SK-N-SH (cell line): ENCODE results near the gene KLK15. TPM values are rescaled to one million over a fixed set of nuclear protein-coding genes. Genes with fewer than 3 reads are reported as not detected.

Experiments used
- CTCF ChIA-PET: fragments of 300-600, 350-600 bp; formaldehyde crosslinking; extraction: SDS; loops from one replicate; lab custom pipeline; 2021; lab: Yijun Ruan, JAX
- POLR2A ChIA-PET: fragments of 350-600 bp; sonication (Branson Sonifier 250); formaldehyde crosslinking; extraction: SDS; loops from one replicate; lab custom pipeline; 2020; ENCODE audit warnings: antibody characterized with exemption, inconsistent platforms; lab: Yijun Ruan, JAX
- DNase-seq: peaks from one replicate; pipeline ENCODE4 v3.0.0; 2012
- H2AFZ ChIP-seq: fragments of 200-600 bp; sonication (generic); 2 replicates; pipeline ENCODE4 v1.8.1; 2016; ENCODE audit warnings: antibody characterized with exemption, mild to moderate bottlenecking, low read depth
- H3F3A ChIP-seq: fragments of 200-600 bp; sonication (generic); replicated peaks from 2 replicates; pipeline ENCODE3; 2016; ENCODE audit warnings: antibody characterized with exemption, mild to moderate bottlenecking; ENCODE audit not compliant: insufficient read depth
- H3K27ac ChIP-seq, 2 experiments: fragments of 200-500 bp in 1 of 2; fragments of 200-600 bp in 1 of 2; sonication (Bioruptor generic) in 1 of 2; sonication (generic), shearing (Covaris generic) in 1 of 2; 2 replicates each; pipeline versions ENCODE4 v1.5.1 to v1.6.1; 2014 to 2016; ENCODE audit warnings: low read depth in 2 of 2, inconsistent platforms in 1 of 2, low read length in 1 of 2, mild to moderate bottlenecking in 1 of 2, mixed read lengths in 1 of 2
- H3K27me3 ChIP-seq: fragments of 200-600 bp; sonication (generic), shearing (Covaris generic); 2 replicates; pipeline ENCODE4 v1.6.1; 2016; ENCODE audit warnings: mixed run types; ENCODE audit not compliant: insufficient read depth
- H3K36me3 ChIP-seq, 2 experiments: fragments of 200-500 bp in 1 of 2; fragments of 200-600 bp in 1 of 2; sonication (Bioruptor generic) in 1 of 2; sonication (generic) in 1 of 2; replicated peaks in 1 of 2; 2 replicates each; pipeline versions ENCODE3 to v1.5.1; 2014 to 2016; ENCODE audit warnings: low read length in 1 of 2, mild to moderate bottlenecking in 1 of 2; ENCODE audit not compliant: insufficient read depth in 2 of 2, control insufficient read depth in 1 of 2
- H3K4me1 ChIP-seq, 2 experiments: fragments of 200-500 bp in 1 of 2; fragments of 200-600 bp in 1 of 2; sonication (Bioruptor generic) in 1 of 2; sonication (generic), shearing (Covaris generic) in 1 of 2; 2 replicates each; pipeline versions ENCODE4 v1.5.1 to v1.6.1; 2014 to 2016; ENCODE audit warnings: low read depth in 1 of 2, low read length in 1 of 2, mixed run types in 1 of 2; ENCODE audit not compliant: insufficient read depth in 2 of 2, control insufficient read depth in 1 of 2
- H3K4me2 ChIP-seq: fragments of 200-600 bp; sonication (generic), shearing (Covaris generic); 2 replicates; pipeline ENCODE4 v1.6.1; 2017; ENCODE audit warnings: mixed run types
- H3K4me3 ChIP-seq, 2 experiments: fragments of 200-500 bp in 1 of 2; fragments of 200-600 bp in 1 of 2; sonication (Bioruptor generic) in 1 of 2; sonication (generic), shearing (Covaris generic) in 1 of 2; 2 replicates each; pipeline versions ENCODE4 v1.5.1 to v1.8.1; 2014 to 2016; ENCODE audit warnings: low read depth in 2 of 2, inconsistent platforms in 1 of 2, low read length in 1 of 2, mild to moderate bottlenecking in 1 of 2, mixed read lengths in 1 of 2, moderate library complexity in 1 of 2
- H3K79me2 ChIP-seq: fragments of 200-600 bp; sonication (generic); 2 replicates; pipeline ENCODE4 v1.8.1; 2017; ENCODE audit warnings: mild to moderate bottlenecking; ENCODE audit not compliant: insufficient read depth
- H3K9ac ChIP-seq: fragments of 200-600 bp; sonication (generic); 2 replicates; pipeline ENCODE4 v1.6.1; 2017; ENCODE audit warnings: mixed run types
- H3K9me2 ChIP-seq: fragments of 200-600 bp; sonication (generic); 2 replicates; pipeline ENCODE4 v1.6.1; 2017; ENCODE audit warnings: mixed run types
- H3K9me3 ChIP-seq: fragments of 200-600 bp; sonication (generic); 2 replicates; pipeline ENCODE4 v1.6.1; 2017; ENCODE audit warnings: mixed run types, mild to moderate bottlenecking, moderate library complexity
- H4K20me1 ChIP-seq: fragments of 200-600 bp; sonication (generic); 2 replicates; pipeline ENCODE4 v1.6.1; 2017; ENCODE audit warnings: mild to moderate bottlenecking, mixed run types; ENCODE audit not compliant: insufficient read depth
- CHD2 ChIP-seq: fragments of 150-350 bp; IDR thresholded peaks from 2 replicates; pipeline ENCODE4 v1.6.1; 2018; ENCODE audit warnings: low read length; ENCODE audit not compliant: partially characterized antibody
- CTCF ChIP-seq: fragments of 200-600 bp; sonication (generic); IDR thresholded peaks from 2 replicates; pipeline ENCODE4 v1.6.1; 2017; ENCODE audit warnings: antibody characterized with exemption, mild to moderate bottlenecking, moderate library complexity
- ELF1 ChIP-seq: IDR thresholded peaks from 2 replicates; pipeline ENCODE4 v1.4.0; 2012
- EP300 ChIP-seq, 2 experiments: IDR thresholded peaks; 2 replicates each; pipeline versions ENCODE4 v1.4.0 to v1.6.1; 2012; ENCODE audit warnings: borderline replicate concordance in 1 of 2, low read depth in 1 of 2, low read length in 1 of 2
- EZH2phosphoT487 ChIP-seq: fragments of 200-600 bp; sonication (generic); IDR thresholded peaks from 2 replicates; pipeline ENCODE4 v1.6.1; 2017; ENCODE audit warnings: low read depth, mixed run types, mild to moderate bottlenecking, antibody characterized with exemption, moderate library complexity, borderline replicate concordance
- GATA2 ChIP-seq: sonication (generic); formaldehyde crosslinking; IDR thresholded peaks from 2 replicates; pipeline ENCODE4 v1.5.0; 2020; ENCODE audit warnings: mild to moderate bottlenecking, missing genetic modification reagents
- JUND ChIP-seq: IDR thresholded peaks from 2 replicates; pipeline ENCODE4 v1.4.0; 2012
- MEF2A ChIP-seq: IDR thresholded peaks from 2 replicates; pipeline ENCODE4 v1.4.0; 2012; ENCODE audit warnings: low read depth, borderline replicate concordance
- MXI1 ChIP-seq: IDR thresholded peaks from 2 replicates; pipeline ENCODE4 v1.6.1; 2012; ENCODE audit warnings: mild to moderate bottlenecking, low read depth, low read length, improper control_type of control experiment
- NFIC ChIP-seq: IDR thresholded peaks from 2 replicates; pipeline ENCODE4 v1.4.0; 2012; ENCODE audit warnings: borderline replicate concordance
- NRF1 ChIP-seq: IDR thresholded peaks from 2 replicates; pipeline ENCODE4 v1.6.1; 2012; ENCODE audit warnings: low read depth, mild to moderate bottlenecking, low read length
- PBX3 ChIP-seq: IDR thresholded peaks from 2 replicates; pipeline ENCODE4; 2012
- POLR2AphosphoS5 ChIP-seq: IDR thresholded peaks from 2 replicates; pipeline ENCODE4 v1.6.1; 2012; ENCODE audit warnings: low read depth, low read length
- RAD21 ChIP-seq: IDR thresholded peaks from 2 replicates; pipeline ENCODE4 v1.6.1; 2012; ENCODE audit warnings: mild to moderate bottlenecking, low read length
- RCOR1 ChIP-seq: fragments of 150-350 bp; IDR thresholded peaks from 2 replicates; pipeline ENCODE4 v1.6.1; 2017; ENCODE audit warnings: antibody characterized with exemption, low read length
- RFX5 ChIP-seq: IDR thresholded peaks from 2 replicates; pipeline ENCODE4 v1.6.1; 2012; ENCODE audit warnings: mild to moderate bottlenecking, improper control_type of control experiment, low read length
- RXRA ChIP-seq: IDR thresholded peaks from 2 replicates; pipeline ENCODE4 v1.4.0; 2012; ENCODE audit warnings: low read depth, mild to moderate bottlenecking, borderline replicate concordance
- SIN3A ChIP-seq: IDR thresholded peaks from 2 replicates; pipeline ENCODE4 v1.6.1; 2012; ENCODE audit warnings: low read depth, mild to moderate bottlenecking, low read length, moderate library complexity, borderline replicate concordance
- SMC3 ChIP-seq: IDR thresholded peaks from 2 replicates; pipeline ENCODE4 v1.6.1; 2012; ENCODE audit warnings: low read depth, low read length, improper control_type of control experiment
- TAF1 ChIP-seq: IDR thresholded peaks from 2 replicates; pipeline ENCODE4 v1.6.1; 2012; ENCODE audit warnings: low read depth, mild to moderate bottlenecking, low read length, moderate library complexity, borderline replicate concordance
- TCF12 ChIP-seq: IDR thresholded peaks from 2 replicates; pipeline ENCODE4 v1.4.0; 2012
- TEAD4 ChIP-seq: IDR thresholded peaks from 2 replicates; pipeline ENCODE4 v1.4.0; 2012; ENCODE audit warnings: mild to moderate bottlenecking, borderline replicate concordance; ENCODE audit not compliant: insufficient read depth
- WGBS: methylation state at CpG from one replicate; pipeline ENCODE4 v1.1.6; 2017; ENCODE audit warnings: low lambda C conversion rate; 5-methylcytosine and 5-hydroxymethylcytosine counted together
- polyA plus RNA-seq, 3 experiments: library from polyadenylated mRNA; depleted of rRNA; stranded (reverse); fragments of >200 nt; gene quantifications; 2 replicates each; pipeline ENCODE4 v1.2.3, GENCODE V29; 2012
- TF ChIP-seq, protein P1 (sequence below): IDR thresholded peaks from 2 replicates; pipeline ENCODE4 v1.4.0; 2012; ENCODE audit warnings: low read depth
- TF ChIP-seq, protein P2 (sequence below): IDR thresholded peaks from 2 replicates; pipeline ENCODE4 v1.4.0; 2012; ENCODE audit warnings: low read depth, borderline replicate concordance

Gene KLK15
- polyA plus RNA-seq, 1 of the 3 experiments (the other 2 are of a cell fraction) = not detected

DNA sequence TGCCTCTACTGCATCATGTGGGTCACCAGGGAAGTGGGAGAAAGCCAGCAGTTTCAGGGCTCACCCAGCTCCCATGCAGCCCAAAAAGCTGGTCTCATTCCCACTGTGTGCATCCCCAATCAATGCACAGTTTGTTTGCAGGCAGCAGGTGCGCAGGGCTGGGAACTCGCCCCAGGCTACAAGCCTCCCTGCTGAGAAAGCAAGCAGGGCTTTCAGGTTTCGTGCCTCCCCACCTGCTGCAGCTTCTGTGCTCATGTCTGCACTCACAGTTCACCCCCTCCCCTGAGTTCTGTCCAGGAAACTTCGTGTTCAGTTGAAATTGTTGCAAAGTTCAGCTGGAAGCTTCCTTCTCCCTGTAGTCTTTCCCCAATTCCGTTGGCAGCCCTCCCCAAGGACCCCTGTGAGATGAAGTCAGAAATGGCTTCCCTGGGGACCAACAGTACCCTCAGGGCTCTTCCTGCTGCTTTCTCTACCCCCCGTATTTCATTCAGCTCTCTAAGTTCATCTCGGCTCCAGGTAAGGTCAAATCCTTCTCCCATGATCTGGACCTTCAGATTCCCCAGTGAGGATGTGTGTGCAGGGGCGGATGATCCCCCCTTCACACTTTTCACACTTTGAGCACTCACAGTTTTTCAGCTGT, 11.0 kb upstream of the KLK15 start:
- CTCF ChIA-PET = no interaction called here
- POLR2A ChIA-PET = no interaction called here
- Histone ChIP-seq H3K4me1 (no peaks in the 10 kb centered on the region), H3F3A (no peaks in the 10 kb centered on the region), H3K9me3 (no peaks in the 10 kb centered on the region), H3K4me3 (no peak overlapping the region), H3K36me3 (no peaks in the 10 kb centered on the region), H4K20me1 (no peaks in the 10 kb centered on the region), H3K27ac (no peak overlapping the region), H3K9ac (no peak overlapping the region), H2AFZ (no peak overlapping the region), H3K9me2 (no peaks in the 10 kb centered on the region), H3K27me3 (peaks cover 35% of the 10 kb centered on the region; the same call in 1 of the 2 replicates), H3K4me2 (no peak overlapping the region), H3K79me2 (no peaks in the 10 kb centered on the region)
- TF ChIP-seq, protein P1, sequence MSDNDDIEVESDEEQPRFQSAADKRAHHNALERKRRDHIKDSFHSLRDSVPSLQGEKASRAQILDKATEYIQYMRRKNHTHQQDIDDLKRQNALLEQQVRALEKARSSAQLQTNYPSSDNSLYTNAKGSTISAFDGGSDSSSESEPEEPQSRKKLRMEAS = no peak
- TF ChIP-seq JUND (no peak), TAF1 (no peak), TCF12 (no peak), MXI1 (no peak), ELF1 (no peak), CTCF (no peak), RFX5 (no peak), GATA2 (CRISPR knock-in tag) (no peak), RXRA (no peak), NFIC (no peak), MEF2A (no peak), RAD21 (no peak), NRF1 (no peak), CHD2 (no peak), PBX3 (no peak), RCOR1 (no peak)
- 0% methylated on average over 8 of the region's 8 CpGs for WGBS
- no peak for DNase-seq

DNA sequence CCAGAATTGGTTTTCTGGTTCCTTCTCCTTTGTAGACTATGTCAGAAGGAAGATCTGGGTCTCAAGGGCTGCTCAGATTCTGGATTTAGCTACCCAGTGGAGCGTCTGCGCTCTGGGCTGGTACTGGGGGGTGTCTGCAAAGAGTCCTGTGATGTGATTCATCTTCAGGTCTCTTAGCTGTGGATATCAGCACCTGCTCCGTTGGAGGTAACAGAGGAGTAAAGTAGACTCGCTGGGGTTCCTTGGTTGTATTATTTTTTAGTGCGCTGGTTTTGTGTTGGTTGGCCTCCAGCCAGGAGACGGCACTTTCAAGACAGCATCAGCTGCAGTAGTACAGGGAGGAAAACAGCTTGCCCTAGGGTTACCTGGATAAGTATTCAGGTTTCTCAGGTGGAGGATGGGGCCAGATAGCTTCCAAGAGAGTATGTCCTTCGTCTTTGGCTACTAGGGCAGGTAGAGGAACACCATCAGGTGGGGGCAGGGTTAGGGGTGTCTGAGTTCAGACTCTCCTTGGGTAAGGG, 10.4 kb upstream of the KLK15 start:
- Histone ChIP-seq H3K9me3 (no peaks in the 10 kb centered on the region), H3K4me1 (no peaks in the 10 kb centered on the region), H2AFZ (no peak overlapping the region), H3K4me2 (no peak overlapping the region), H3K27ac (no peak overlapping the region), H3K4me3 (no peak overlapping the region), H4K20me1 (no peaks in the 10 kb centered on the region), H3K9me2 (no peaks in the 10 kb centered on the region), H3K9ac (no peak overlapping the region), H3F3A (no peaks in the 10 kb centered on the region), H3K79me2 (no peaks in the 10 kb centered on the region), H3K27me3 (peaks cover 31% of the 10 kb centered on the region; the same call in 1 of the 2 replicates), H3K36me3 (no peaks in the 10 kb centered on the region)
- ChIA-PET CTCF (interaction anchor here (0.5 kb wide), 1 partner anchor 274 kb away, joined by 3 read pairs; no protein-coding TSS in a partner anchor), POLR2A (no interaction called here)
- DNase-seq = no peak
- no peak for TF ChIP-seq SIN3A
- TF ChIP-seq POLR2AphosphoS5 = no peak
- no peak for TF ChIP-seq TEAD4
- no peak for TF ChIP-seq EZH2phosphoT487
- no peak for TF ChIP-seq TAF1
- TF ChIP-seq CHD2 = no peak
- no peak for TF ChIP-seq EP300 (IDR thresholded peaks at IDR 0.05; ENCODE audit: borderline replicate concordance in 1 of 2, low read depth in 1 of 2, low read length in 1 of 2)
- no peak for TF ChIP-seq MEF2A
- TF ChIP-seq CTCF = no peak
- TF ChIP-seq, protein P2, sequence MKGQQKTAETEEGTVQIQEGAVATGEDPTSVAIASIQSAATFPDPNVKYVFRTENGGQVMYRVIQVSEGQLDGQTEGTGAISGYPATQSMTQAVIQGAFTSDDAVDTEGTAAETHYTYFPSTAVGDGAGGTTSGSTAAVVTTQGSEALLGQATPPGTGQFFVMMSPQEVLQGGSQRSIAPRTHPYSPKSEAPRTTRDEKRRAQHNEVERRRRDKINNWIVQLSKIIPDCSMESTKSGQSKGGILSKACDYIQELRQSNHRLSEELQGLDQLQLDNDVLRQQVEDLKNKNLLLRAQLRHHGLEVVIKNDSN = no peak
- TF ChIP-seq SMC3 = no peak
- WGBS = 2% methylated on average over 7 of the region's 7 CpGs
